ENCODE results near the gene SLC16A3. TPM values are rescaled to one million over a fixed set of nuclear protein-coding genes. Genes with fewer than 3 reads are reported as not detected.

Gene SLC16A3
- total and polyA plus RNA-seq, 10 of the 15 experiments (the other 5 are each of a cell fraction or from before 2014, with no cell fraction given): 0.10 to 46.5 (median 8.0) TPM

- TF ChIP-seq MYC (IDR thresholded peaks at IDR 0.05; ENCODE audit: insufficient read depth, insufficient read length, insufficient replicate concordance, low read length, severe bottlenecking) (no peak), ASH2L (IDR thresholded peaks at IDR 0.05; ENCODE audit: borderline replicate concordance, low read depth) (no peak), ZZZ3 (IDR thresholded peaks at IDR 0.05; ENCODE audit: control insufficient read depth, insufficient read length, low read depth) (no peak), CREM (IDR thresholded peaks at IDR 0.05; ENCODE audit: low read depth) (no peak), YBX1 (IDR thresholded peaks at IDR 0.05) (no peak), RAD51 (IDR thresholded peaks at IDR 0.05) (no peak), ZNF687 (IDR thresholded peaks at IDR 0.05) (peak; percentile 38; the same call in 1 of the 2 replicates), POLR2AphosphoS5 (IDR thresholded peaks at IDR 0.05; ENCODE audit: low read length) (no peak), FOXK2 (IDR thresholded peaks at IDR 0.05) (no peak), ZNF207 (IDR thresholded peaks at IDR 0.05; ENCODE audit: borderline replicate concordance) (no peak), ZNF217 (IDR thresholded peaks at IDR 0.05) (no peak), MXI1 (IDR thresholded peaks at IDR 0.05; ENCODE audit: low read depth, low read length) (peak; percentile 76), POLR2AphosphoS2 (IDR thresholded peaks at IDR 0.05; ENCODE audit: low read depth, low read length) (no peak), DPF2 (IDR thresholded peaks at IDR 0.05) (no peak), ZBED1 (IDR thresholded peaks at IDR 0.05; ENCODE audit: borderline replicate concordance) (no peak), BHLHE40 (IDR thresholded peaks at IDR 0.05; ENCODE audit: borderline replicate concordance in 1 of 2, low read depth in 2 of 2, low read length in 1 of 2) (no peak), TCF3 (IDR thresholded peaks at IDR 0.05; ENCODE audit: borderline replicate concordance, insufficient read depth, low read depth, low read length) (peak; percentile 64; the same call in 1 of the 2 replicates), HDAC6 (IDR thresholded peaks at IDR 0.05; ENCODE audit: unreplicated experiment) (no peak), IKZF2 (IDR thresholded peaks at IDR 0.05) (no peak)
- TF ChIP-seq, protein P1, sequence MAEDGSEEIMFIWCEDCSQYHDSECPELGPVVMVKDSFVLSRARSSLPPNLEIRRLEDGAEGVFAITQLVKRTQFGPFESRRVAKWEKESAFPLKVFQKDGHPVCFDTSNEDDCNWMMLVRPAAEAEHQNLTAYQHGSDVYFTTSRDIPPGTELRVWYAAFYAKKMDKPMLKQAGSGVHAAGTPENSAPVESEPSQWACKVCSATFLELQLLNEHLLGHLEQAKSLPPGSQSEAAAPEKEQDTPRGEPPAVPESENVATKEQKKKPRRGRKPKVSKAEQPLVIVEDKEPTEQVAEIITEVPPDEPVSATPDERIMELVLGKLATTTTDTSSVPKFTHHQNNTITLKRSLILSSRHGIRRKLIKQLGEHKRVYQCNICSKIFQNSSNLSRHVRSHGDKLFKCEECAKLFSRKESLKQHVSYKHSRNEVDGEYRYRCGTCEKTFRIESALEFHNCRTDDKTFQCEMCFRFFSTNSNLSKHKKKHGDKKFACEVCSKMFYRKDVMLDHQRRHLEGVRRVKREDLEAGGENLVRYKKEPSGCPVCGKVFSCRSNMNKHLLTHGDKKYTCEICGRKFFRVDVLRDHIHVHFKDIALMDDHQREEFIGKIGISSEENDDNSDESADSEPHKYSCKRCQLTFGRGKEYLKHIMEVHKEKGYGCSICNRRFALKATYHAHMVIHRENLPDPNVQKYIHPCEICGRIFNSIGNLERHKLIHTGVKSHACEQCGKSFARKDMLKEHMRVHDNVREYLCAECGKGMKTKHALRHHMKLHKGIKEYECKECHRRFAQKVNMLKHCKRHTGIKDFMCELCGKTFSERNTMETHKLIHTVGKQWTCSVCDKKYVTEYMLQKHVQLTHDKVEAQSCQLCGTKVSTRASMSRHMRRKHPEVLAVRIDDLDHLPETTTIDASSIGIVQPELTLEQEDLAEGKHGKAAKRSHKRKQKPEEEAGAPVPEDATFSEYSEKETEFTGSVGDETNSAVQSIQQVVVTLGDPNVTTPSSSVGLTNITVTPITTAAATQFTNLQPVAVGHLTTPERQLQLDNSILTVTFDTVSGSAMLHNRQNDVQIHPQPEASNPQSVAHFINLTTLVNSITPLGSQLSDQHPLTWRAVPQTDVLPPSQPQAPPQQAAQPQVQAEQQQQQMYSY (CRISPR knock-in tag; IDR thresholded peaks at IDR 0.05): no peak
- TF ChIP-seq, protein P2, sequence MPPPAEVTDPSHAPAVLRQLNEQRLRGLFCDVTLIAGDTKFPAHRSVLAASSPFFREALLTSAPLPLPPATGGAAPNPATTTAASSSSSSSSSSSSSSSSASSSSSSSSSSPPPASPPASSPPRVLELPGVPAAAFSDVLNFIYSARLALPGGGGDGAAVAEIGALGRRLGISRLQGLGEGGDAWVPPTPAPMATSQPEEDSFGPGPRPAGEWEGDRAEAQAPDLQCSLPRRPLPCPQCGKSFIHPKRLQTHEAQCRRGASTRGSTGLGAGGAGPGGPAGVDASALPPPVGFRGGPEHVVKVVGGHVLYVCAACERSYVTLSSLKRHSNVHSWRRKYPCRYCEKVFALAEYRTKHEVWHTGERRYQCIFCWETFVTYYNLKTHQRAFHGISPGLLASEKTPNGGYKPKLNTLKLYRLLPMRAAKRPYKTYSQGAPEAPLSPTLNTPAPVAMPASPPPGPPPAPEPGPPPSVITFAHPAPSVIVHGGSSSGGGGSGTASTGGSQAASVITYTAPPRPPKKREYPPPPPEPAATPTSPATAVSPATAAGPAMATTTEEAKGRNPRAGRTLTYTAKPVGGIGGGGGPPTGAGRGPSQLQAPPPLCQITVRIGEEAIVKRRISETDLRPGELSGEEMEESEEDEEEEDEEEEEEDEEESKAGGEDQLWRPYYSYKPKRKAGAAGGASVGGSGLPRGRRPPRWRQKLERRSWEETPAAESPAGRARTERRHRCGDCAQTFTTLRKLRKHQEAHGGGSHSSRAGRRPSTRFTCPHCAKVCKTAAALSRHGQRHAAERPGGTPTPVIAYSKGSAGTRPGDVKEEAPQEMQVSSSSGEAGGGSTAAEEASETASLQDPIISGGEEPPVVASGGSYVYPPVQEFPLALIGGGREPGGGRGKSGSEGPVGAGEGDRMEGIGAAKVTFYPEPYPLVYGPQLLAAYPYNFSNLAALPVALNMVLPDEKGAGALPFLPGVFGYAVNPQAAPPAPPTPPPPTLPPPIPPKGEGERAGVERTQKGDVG (CRISPR knock-in tag; IDR thresholded peaks at IDR 0.05): no peak
Measured at GRCh38 chr17:82228278-82228841, 482 bp upstream of the SLC16A3 start (continued).
